Bone marrow (tissue), 2 donors: ENCODE data around the gene CAB39.

Source experiments
- DNase-seq, 2 donors: peaks; one replicate each; lab custom pipeline; 2025; lab: John Stamatoyannopoulos, UW

Gene CAB39

DNA sequence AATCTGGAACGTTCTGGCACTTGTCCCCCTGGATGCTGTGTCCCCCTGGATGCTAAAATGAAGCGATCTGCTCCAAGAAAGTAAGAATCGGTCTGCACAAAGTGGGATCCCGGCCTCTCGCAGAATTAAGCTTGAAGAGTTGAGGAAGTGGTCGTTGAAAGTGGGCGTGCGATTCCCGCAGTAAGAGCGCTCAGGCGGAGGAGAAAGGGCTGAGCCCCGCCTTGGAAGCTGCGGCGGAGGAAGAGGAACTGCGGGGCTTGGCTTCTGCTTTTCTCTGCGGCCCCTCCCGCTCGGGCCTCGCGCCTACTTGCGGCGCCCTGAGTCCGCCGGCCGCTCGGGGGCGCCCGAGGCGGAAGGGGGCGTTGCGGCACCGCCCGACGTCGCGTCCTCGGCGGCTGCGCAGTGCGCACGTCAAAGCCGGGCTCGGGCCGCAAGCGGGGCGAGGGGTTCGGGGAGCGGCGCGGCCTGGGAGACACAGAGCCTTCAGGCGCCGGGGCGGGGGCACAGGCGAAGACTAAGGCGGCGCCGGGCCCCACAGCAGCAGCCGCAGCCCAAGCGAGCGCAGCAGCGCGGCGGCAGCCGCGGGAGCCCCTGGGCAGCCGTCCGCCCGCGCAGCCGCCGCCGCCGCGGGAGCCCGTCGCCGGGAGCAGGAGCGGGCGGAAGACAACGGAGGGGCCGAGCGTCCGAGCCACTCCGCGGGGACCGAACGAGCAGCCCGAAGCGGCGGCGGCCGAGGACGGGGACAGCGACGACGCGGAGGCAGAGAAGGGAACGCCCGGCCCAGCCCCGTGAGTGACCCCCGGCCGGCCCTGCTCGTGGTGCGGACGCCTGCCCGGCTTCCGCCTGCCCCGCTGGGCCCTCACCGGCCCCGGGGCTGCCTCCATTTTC lies at the start of gene CAB39:
CAB39 (plus strand) TSS at position 400 of the 888 bp plus-strand sequence. CDS start 47,160 bp downstream, outside the sequence.
- DNase-seq = peak; percentile 63 to 91

DNA sequence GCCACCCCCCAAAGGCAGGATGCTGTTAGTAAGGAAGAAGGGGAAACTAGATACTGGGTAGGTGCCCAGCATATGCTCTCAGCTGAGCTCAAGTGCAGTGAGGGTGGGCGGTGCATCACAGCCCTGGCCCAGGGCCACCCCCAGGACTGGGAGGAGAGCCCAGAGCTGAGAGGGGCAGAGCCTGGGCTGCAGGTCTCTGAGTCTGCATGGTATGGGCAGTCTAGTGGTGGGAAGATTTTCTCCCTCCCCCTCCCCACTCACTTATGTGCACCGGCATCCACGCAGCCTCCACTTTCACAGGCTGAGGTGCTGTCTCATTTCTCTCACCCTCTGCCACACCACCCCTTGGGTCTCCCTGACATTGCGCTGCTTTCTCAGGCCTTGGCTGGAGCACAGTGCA lies 48.5 kb upstream of the CAB39 start:
- no peak for DNase-seq

DNA sequence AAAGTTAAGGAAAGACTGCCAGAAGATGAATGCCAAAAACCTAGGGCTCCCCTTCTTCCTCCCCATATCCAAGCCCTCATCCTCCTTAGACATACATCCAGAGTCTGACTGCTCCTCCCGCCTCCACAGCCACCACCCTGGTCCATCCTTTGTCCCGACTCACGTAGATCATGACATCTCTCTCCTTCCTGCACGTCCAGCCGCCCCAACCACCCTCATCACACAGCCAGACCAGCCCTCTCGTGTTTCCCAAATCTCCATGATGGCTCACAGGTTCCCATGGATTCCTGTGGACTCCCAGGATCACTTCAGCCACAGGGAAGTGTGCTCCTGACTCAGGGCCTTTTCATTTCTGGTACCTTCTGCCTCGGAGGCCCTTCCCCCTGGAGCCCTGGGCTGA lies 47.8 kb upstream of the CAB39 start:
- no peak for DNase-seq

DNA sequence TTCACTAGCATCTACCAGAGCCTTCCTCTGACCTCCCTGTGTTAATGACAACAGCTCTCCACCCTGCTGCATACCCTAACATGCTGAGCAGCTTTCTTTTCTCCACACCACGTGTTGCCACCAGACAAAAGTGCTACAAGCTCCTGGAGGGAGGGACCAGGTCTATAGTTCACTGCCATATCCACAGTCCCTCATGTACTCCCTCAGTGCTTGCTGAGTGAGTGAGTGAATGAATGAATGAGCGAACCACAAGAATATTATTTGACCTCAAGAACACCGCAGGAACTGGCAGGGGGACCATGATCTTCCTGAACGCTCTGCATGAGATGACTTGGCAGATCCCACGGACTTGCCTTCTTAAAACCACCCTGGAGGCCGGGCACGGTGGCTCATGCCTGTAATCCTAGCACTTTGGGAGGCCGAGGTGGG lies 47.4 kb upstream of the CAB39 start:
- peak; percentile 19 to 35 for DNase-seq

DNA sequence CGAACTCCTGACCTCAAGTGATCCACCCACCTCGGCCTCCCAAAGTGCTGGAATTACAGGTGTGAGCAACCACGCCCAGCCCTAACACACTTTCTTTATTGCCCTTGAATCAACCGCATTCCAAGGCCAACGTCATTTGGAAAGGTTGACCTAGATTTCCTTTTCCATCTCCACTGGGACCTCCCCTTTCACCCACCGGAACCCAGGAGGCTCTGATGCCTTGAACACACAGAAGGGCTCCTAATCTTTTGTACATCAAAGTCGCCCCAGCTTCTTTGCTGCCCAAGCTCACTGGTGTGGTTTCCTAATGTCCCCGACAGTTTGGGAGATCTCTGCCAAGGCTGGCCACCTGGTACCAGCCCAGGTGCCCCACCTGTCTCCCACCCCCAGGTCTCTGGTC lies 46.2 kb upstream of the CAB39 start:
- no peak for DNase-seq

DNA sequence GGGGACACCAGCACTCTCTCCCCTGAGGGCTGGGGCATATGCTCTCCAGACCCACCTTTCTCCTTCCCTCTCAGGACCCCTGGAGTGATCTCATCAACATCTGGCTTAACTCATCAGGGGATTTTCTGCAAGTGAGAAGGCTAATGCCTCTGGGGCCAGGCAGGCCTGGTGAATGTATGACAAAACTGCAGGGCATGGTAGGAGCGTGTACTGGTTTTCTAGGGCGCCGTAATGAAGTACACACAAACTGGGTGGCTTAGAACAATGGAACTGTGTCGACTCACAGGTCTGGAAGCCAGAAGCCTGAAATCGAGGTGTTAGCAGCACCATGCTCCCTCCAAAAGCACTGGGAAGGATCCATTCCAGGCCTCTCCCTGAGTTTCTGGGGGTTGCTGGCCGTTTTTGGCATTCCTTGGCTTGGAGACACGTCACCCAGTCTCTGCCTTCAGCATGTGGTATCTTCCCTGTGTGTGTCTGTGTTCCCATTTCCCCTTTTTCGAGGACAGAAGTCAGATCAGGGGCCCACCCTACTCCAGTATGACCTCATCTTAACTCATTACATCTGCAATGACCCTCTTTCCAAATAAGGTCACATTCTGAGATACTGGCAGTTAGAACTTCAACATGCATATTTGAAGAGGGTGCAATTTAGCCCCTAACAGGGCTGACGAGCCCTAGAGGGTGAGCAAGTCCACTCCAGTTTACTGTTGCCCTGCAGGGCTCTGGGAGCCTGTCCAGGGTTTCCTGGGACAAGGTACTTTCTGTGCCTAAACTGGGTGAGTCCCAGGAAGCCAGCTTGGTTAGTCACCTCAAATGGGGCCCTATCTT lies 45.5 kb upstream of the CAB39 start:
- DNase-seq = peak; percentile 38 to 54

DNA sequence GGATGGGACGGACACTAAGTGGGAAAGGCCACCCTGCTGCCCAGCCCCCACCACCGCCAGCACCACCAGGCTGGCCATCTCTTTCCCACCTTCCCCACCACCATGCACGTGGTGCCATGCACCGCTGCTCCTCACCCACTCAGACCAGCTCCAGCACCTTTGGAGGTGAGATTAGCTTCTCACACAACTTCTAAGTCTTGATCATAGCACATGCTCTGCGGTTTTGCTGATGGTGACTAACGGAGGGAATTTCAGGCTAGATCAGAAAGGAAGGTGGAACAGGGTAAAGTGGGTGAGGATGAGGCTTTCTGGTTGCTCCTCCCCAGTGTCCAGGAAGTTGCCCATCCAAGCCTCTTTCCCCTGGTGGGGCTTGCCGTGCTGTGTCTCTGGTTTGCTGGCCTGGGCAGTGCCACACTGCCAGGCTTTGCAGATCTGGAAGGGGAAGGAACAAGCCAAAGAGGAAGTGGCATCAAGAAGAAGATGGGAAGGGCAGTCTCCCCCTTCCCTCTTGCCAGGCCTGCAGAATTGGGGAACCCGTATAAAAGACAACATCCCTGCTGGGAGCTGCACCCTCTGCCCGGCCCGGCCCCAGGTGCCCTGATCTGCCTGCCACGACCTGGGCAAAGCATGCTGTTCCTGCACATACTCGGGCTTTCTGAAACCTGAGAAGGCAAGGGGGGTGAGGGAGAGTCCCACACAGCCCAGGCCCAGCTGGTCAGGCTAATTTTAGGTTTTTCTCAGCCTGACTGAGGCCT lies 44.3 kb upstream of the CAB39 start:
- peak in 1 of 2 donors; percentile 25 for DNase-seq

DNA sequence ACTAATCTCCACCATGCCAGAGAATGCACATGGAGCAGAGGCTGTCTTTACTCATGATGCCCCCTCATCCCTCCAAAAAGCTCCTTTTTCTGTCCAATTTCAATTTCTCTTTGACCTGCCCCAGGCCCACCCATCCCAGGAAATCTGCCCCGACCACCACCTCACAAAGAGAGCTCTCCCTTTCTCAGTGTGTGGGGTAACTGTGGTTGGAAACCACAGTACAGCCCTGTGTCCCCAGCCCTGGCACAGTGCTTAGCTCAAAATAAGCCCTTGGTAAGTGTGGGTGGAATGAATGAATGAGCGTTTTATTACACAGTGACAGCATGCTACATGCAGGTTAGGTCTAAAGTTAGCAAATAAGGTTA lies 43.7 kb upstream of the CAB39 start:
- no peak for DNase-seq

DNA sequence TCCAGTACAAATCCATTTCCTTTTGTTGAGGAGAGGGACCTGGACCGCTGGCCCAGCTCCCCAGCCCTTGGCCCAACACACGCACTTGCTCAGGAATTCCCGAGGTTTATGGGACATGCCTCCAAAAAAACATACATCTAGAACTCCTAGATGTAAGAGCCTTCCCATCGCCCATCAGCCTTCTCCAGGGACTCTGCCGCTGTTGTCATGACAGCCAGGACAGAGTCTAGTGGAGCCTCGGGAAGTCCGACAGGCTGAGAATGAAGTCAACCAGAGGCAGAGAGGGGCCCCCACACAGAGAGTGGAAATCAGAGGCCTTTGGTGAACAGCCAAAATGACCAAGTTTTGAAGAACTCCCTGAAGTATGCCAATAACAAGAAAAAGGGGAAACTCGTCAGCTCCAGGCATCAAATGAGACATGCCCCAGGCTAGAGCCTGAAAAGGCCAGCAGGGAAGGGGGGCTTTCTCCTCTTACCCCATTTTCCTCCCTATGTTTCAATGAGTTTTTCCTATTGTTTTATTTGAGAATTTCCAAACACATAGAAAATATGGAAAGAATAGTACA lies 43.2 kb upstream of the CAB39 start:
- DNase-seq = no peak

DNA sequence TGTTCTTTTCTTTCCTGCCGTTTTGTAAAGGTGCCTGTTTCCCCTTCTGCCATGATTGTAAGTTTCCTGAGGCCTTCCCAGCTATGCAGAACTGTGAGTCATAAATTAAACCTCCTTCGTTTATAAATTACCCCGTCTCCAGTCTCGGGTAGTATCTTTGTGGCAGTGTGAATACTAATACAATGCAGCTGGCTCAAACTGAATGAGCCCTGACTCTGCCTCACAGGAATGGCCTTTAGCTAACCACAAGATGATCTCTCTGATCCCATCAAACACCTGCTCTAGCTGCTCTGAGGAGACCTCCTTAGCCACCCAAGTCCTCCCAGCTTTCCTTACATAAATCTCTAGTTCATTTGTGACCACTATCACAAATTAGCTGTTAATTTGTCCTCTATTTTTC lies 41.5 kb upstream of the CAB39 start:
- no peak for DNase-seq

DNA sequence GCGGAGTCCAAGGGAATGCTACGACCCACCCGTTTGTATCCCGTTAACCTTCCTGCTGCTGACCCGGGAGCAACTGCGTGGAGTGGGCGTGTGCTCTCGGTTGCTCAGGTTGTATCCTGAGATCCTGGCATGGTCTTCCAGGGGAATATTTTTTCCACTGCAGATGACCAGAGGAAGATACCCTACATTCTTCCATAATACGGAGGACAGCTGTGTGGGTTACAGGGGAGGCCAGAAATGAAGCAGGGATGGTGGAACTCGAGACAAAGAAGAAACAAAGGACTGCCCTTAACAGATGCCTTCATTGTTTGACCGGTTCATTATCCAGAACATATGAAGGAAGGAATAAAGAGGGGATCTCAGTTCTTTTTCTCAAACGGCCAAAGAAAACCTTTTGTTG lies 39.8 kb upstream of the CAB39 start:
- DNase-seq = no peak

DNA sequence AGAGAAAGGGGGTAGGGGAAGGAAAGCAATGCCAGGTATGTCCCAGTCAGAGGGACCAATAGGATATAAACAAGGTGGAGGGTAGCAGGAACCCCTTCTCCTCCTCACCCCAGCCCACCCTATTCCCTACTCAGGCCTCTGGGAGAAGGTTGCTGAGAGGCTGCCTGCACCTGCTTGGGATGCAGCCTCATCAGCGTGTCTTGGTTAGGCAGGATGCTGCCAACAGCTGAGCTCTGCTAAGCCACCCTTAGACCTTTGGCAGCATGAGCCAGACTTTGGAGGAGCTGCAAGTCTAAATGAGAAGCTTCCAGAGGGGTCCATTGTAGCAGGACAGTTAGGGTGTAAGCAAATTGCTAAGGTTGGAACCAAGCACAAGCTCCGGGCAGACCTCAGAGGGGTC lies 38.2 kb upstream of the CAB39 start:
- DNase-seq = no peak

DNA sequence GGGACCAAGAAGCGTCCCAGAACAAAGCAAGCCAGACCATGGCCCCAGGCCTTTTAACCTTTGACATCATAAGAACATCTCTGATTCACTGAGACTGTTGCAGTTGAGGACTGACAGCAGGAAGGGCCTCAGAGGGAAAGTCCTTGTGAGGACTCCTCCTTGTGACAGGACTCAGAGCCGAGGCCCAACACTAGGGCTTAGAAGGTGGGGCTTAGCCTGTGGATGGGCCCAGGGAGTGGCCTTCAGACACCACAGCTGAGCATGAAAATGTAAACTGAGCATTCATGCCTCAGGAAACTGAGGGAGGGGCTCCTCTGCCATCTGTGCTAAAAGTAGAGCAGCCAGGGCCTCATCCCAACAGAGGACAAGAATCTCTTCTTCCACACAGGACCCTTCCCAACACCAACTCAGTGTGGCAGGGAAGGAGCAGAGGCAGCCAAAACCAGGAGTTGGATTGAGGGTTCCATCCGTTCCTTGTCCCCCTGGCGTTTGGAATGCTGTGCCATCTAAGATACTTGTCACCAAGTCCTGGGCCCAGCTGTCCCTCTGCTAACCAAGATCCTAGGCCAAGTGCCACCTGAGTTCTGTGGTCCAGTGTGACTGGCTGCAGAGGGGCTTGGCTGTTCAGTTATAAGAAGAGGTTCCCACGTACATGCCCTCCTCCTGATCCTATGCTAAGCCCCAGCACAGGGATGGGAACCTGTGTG lies 37.5 kb upstream of the CAB39 start:
- DNase-seq = no peak

DNA sequence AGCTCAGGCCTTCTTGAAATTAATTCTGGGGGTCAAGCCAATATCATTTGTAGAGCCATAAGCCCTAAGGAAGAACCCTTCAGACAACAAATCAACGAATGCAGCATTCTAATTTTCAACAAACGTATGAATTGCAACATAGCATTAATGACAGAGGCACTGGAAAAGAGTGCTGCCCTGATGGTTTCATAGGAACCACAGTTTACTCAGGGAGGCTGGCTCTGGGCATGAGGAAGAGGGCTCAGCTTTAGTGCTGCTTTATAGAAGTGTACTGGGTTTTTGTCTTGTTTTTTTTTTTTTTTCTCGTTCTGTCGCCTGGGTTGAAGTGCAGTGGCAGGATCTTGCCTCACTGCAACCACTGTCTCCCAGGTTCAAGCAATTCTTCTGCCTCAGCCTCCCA lies 36.1 kb upstream of the CAB39 start:
- no peak for DNase-seq

DNA sequence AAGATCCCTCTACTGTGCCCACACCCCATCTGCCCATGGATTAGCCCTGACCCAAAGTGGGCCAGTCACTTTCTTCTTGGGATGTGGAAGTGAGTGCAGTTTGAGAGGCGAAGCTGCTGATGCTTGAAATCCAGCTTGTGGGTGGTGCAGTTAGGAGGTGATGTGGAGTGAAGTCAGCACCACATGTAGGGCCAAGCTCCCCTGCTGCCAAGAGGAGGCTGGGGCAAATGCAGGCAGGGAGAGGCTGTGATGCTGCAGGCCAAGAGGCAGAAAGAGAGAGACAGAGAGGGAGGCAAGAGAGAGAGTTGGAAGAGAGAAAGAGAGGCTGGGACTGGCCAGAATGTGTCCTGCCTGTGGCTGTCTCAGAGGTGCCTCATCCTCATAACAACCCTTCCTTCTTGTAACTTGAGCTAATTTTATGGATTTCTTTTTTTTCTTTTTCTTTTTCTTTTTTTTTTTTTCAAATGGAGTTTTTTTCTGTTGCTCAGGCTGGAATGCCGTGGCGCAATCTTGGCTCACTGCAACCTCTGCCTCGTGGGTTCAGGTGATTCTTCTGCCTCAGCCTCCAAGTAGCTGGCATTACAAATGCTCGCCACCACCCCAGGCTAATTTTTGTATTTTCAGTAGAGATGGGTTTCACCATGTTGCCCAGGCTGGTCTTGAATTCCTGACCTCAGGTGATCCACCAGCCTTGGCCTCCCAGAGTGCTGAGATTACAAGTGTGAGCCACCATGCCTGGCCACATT lies 35.3 kb upstream of the CAB39 start:
- no peak for DNase-seq

DNA sequence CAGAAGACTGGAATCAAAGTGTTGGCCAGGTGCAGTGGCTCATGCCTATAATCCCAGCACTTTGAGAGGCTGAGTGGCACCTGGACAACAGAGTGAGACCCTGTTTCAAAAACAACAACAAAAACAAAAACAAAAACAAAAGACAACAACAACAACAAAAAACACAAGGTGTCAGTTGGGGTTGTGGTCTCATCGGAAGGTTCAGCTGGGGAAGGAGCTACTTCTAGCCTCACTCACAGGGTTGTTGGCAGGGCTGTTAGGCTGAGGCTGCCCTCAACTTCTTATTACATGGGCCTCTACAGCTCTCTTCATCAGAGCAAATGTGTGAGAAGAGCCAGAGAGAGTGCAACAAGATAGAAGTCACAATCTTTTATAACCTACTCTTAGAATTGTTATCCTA lies 34.6 kb upstream of the CAB39 start:
- DNase-seq = no peak

DNA sequence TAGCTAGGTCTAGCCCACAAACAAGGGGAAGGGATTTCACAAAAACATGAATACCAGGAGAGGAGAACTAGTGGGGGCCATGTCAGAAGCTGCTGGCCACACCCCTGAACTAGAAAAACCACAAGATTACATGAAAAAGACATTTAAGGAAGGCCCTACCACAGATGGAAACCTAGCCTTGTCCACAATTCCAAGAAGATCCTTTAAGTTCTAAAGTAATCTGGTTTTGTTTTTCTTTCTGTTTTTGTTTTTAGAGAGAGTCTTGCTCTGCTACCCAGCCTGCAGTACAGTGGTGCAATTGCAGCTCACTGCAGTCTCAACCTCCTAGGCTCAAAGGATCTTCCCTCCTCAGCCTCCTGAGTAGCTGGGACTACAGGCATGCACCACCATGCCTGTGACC lies 34.2 kb upstream of the CAB39 start:
- DNase-seq = no peak

DNA sequence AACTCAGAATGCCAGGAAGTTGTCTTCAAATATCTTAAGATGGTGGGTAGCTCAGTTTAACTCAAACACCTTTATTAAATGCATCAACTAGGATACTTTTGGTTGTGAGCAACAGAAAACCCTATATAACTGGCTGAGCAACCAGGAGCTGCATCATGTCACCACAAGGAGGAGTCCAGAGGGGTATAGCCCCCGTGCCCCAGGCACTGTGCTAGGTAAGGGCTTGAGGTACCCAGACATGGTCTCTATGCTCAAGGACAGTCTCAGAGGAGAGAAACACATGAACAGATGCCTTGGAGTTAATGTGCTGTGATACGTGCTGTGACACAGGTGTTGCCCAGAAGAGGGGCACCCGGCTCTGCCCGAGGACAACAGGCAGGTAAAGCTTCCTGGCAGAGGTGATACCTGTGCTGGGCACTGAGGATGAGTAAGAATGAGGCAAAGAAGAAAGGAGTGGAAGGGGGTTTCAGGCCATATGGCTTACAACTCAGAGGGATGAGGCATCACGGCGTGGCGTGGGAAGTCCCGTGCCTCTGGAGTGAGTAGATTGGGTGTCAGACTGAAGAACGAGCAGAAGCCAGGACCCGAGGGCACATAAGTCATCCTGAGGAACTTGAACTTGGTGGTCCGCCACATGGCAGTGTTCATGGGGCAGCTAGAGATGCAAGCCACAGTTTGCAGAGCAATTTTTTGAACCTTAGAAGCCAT lies 32.0 kb upstream of the CAB39 start:
- no peak for DNase-seq

DNA sequence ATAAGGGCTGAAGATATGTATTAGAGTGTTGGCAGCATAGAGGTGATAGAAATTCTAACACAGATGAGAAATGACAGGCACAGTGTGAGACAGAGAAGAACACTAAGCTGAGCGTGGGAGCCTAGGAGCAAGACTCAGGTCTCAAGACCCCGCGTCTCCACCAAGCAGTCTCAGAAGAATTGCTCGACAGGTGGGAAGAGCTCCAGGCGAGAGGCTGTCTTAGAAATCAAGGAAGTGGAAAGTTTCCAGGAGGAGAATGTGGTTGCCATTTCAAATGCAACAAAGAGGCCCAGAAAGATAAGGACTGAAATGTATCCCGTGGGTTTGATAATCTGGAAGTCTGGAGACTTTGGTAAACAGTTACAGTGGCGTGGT lies 31.5 kb upstream of the CAB39 start:
- no peak for DNase-seq

DNA sequence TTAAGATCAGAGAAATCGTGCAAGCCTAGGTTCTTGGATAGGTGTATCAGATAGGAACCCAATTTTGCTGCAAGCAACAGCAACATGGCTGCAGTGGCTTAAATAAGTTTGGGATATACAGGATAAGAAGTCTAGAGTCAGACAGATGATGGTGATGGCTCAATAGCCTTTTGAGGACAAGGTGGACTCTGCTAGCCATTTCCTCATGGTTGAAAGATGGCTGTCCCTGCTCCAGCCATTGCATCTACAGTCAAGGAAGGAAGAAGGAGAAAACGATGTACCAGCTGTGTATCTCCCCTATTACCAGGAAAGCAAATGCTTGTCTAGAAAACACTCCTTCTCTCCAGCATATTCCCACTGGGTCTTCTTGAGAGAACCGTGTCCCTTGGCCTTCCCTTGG lies 30.1 kb upstream of the CAB39 start:
- DNase-seq = no peak
